Measurements from ENCODE around the gene RNF5. TPM values are rescaled to one million over a fixed set of nuclear protein-coding genes. Genes with fewer than 3 reads are reported as not detected.

Gene RNF5
- total RNA-seq, 1 donor = 37.6 TPM

DNA sequence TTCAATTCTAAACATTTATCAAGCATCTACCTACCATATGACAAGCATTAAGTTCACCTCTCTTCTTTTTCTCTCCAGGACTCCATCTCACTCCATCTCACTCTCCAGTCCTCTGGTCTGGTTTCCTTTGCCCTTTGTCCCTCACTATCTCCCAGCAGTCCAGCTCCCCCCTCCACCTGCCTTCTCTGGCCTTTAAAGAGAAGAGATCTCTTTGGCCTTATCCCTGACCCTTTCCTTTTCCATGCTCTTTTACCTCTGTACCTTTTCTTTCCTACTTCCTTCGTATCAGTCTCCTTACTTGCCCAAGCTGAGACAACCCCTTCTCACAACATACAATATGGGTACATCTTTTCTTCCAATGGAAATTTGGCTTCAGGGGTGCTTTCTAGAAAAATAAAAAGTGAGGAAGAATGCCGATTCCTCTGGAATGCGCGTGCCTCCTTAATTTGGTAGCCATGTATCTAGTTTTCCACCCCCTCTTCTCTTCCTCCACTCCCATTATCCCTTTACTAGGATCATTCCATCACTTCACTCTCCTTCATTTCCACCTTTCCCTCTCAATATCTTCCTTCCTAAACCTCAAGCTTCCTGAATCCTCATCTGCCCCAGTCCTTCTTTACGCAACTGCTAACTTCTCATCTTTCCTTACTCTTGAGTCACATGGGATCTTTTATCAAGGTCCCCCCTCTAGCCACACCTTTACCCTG lies 1.6 kb upstream of the RNF5 start:
- TF ChIP-seq CTCF (IDR thresholded peaks at IDR 0.05; ENCODE audit: insufficient read depth, low read depth, low read length) = no peak
- DNase-seq (ENCODE audit: low read depth) = peak; percentile 86
- peak overlapping the region; percentile 92 for H3K4me3 ChIP-seq (ENCODE audit: low read depth, low read length)

- TF ChIP-seq CTCF (IDR thresholded peaks at IDR 0.05; ENCODE audit: insufficient read depth, low read depth, low read length) = no peak
Measured at GRCh38 chr6:32177183-32177787, 920 bp upstream of the RNF5 start.

GRCh38 chr6:32178547-32179440 lies 589 bp downstream of the RNF5 start:
- peak overlapping the region; percentile 92 for H3K4me3 ChIP-seq (ENCODE audit: low read depth, low read length)
- no peak for TF ChIP-seq CTCF (IDR thresholded peaks at IDR 0.05; ENCODE audit: insufficient read depth, low read depth, low read length)
- DNase-seq (ENCODE audit: low read depth) = no peak

More at GRCh38 chr6:32177183-32177787, 920 bp upstream of the RNF5 start:
- DNase-seq (ENCODE audit: low read depth) = no peak
- peak overlapping the region; percentile 92 for H3K4me3 ChIP-seq (ENCODE audit: low read depth, low read length)

DNA sequence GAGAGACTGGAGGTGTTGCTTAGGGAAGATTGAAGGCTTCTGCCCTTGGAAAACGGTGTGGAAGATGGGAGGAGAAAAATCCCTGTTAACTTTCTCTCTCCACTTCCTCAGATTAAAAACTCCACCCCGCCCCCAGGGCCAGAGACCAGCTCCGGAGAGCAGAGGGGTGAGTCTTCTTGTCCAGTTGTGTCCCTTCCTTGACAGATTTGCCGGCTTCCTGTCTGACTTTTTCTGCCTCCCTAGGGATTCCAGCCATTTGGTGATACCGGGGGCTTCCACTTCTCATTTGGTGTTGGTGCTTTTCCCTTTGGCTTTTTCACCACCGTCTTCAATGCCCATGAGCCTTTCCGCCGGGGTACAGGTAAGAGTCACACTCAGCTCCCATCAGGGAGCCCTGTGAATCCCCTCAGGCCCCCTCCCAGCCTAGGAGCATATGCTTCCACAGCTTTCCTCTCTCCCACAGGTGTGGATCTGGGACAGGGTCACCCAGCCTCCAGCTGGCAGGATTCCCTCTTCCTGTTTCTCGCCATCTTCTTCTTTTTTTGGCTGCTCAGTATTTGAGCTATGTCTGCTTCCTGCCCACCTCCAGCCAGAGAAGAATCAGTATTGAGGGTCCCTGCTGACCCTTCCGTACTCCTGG lies 1.7 kb downstream of the RNF5 start:
- DNase-seq (ENCODE audit: low read depth) = no peak
- H3K4me3 ChIP-seq (ENCODE audit: low read depth, low read length) = no peak overlapping the region
- no peak for TF ChIP-seq CTCF (IDR thresholded peaks at IDR 0.05; ENCODE audit: insufficient read depth, low read depth, low read length)

DNA sequence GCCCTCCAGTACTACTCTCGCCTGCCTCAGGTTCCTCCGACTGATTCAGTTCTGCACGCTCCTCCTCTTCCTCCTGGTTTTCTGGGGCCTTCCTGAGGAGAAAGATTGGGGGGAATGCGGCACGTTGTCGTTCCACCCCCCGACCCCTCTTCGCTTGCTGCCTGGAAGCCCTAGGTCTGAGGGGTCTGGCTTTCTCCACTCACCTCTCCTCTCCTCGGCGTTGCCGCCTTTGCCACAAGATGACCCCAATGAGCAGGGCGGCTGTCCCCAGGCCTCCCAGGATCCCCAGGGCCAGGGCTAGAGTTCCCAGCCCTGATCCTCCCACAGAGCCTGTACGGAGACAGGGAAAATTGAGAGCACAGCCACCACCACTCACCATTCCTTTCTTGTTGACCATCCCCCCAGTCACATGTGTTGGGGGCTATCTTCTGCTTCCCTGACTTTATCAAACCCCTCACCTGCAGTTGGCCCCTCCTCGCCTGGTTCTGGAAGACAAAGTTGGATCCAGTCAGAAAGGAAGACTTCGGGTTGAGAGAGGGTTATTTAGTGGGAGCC lies 3.0 kb downstream of the RNF5 start:
- H3K4me3 ChIP-seq (ENCODE audit: low read depth, low read length) = no peak overlapping the region
- TF ChIP-seq CTCF (IDR thresholded peaks at IDR 0.05; ENCODE audit: insufficient read depth, low read depth, low read length) = no peak
- DNase-seq (ENCODE audit: low read depth) = no peak

DNA sequence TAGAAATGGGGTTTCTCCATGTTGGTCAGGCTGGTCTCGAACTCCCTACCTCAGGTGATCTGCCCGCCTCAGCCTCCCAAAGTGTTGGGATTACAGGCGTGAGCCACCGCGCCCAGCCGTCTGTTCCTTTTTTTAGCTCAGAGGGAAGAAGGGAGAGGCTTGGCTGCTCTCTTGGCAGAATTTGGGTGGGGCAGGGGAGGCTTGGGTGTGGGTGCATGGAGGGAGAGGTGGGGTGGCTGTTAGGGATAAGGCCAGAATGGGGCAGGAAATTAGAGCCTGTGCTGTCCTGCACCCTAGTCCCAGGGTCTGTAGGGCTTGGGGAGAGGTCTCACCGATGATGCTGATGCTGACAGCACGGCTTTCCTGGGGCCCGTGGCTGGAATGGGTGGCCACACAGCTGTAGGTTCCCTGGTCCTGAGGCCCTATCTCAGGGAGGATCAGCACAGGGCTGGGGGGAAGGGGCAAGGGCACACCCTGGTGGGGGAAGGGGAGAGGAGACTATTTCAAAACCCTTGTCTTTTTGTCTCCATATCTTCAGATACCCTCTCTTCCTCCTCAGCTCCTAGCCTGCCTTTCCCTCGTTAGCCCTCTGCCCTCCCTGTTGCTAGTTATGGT lies 3.8 kb downstream of the RNF5 start:
- no peak overlapping the region for H3K4me3 ChIP-seq (ENCODE audit: low read depth, low read length)
- TF ChIP-seq CTCF (IDR thresholded peaks at IDR 0.05; ENCODE audit: insufficient read depth, low read depth, low read length) = no peak
- DNase-seq (ENCODE audit: low read depth) = no peak
